ENCODE results near the gene HDAC8. TPM values are rescaled to one million over a fixed set of nuclear protein-coding genes. Genes with fewer than 3 reads are reported as not detected.
"Not testable (repeated sequence)": the region's sequence is repeated elsewhere in the genome, so short reads cannot be mapped to it uniquely, and the experiment has no call there.

HDAC8 gene
- total RNA-seq, 2 experiments from 2014 or later = 32.5 to 40.0 TPM

GRCh38 chrX:72554448-72555140, 18.0 kb downstream of the HDAC8 start:
- TF ChIP-seq CTCF (conservative IDR thresholded peaks at IDR 0.05; ENCODE audit: low read length) (peak; percentile 42), EZH2phosphoT487 (IDR thresholded peaks at IDR 0.05; ENCODE audit: borderline replicate concordance, low read depth, low read length) (no peak)
- no peak overlapping the region for H3K4me3 ChIP-seq (ENCODE audit: low read depth, low read length, poor library complexity, severe bottlenecking)
- H3K9me2 ChIP-seq (ENCODE audit: insufficient read depth, low read length) = no peaks in the 10 kb centered on the region
- H3K9me3 ChIP-seq (ENCODE audit: low read length) = no peaks in the 10 kb centered on the region
- BruUV-seq (replicated peaks) = no TSS peak
- peak; percentile 1 for DNase-seq (ENCODE audit: low spot score)
- H2AFZ ChIP-seq (ENCODE audit: low read length) = no peak overlapping the region
- H3K27ac ChIP-seq (ENCODE audit: low read depth, low read length, poor library complexity, severe bottlenecking) = no peak overlapping the region
- ChIA-PET POLR2A (interaction anchor here (1.7 kb wide), 1 partner anchor 14 kb away, joined by 3 read pairs; no protein-coding TSS in a partner anchor), CTCF (ENCODE audit: unreplicated experiment) (no interaction called here)
- H3K4me2 ChIP-seq (ENCODE audit: low read length) = no peak overlapping the region
- no peaks in the 10 kb centered on the region for H4K20me1 ChIP-seq (ENCODE audit: insufficient read depth, low read length)
- no peaks in the 10 kb centered on the region for H3K36me3 ChIP-seq (ENCODE audit: insufficient read depth, low read length)
- no peaks in the 10 kb centered on the region for H3K4me1 ChIP-seq (ENCODE audit: insufficient read depth, low read length, poor library complexity, severe bottlenecking)
- H3K79me2 ChIP-seq (ENCODE audit: insufficient read depth, low read depth, low read length) = no peaks in the 10 kb centered on the region
- intact Hi-C loops (cut with micrococcal nuclease; ENCODE audit: unreplicated experiment) = no loop called here

- H3K4me1 ChIP-seq (ENCODE audit: insufficient read depth, low read length, poor library complexity, severe bottlenecking); H3K79me2 ChIP-seq (ENCODE audit: insufficient read depth, low read depth, low read length); POLR2A ChIA-PET; H3K27ac ChIP-seq (ENCODE audit: low read depth, low read length, poor library complexity, severe bottlenecking); BruUV-seq (replicated peaks); H4K20me1 ChIP-seq (ENCODE audit: insufficient read depth, low read length); H3K4me3 ChIP-seq (ENCODE audit: low read depth, low read length, poor library complexity, severe bottlenecking); H3K9me2 ChIP-seq (ENCODE audit: insufficient read depth, low read length); H3K36me3 ChIP-seq (ENCODE audit: insufficient read depth, low read length); DNase-seq (ENCODE audit: low spot score); intact Hi-C loops (cut with micrococcal nuclease; ENCODE audit: unreplicated experiment); H3K4me2 ChIP-seq (ENCODE audit: low read length); H3K9me3 ChIP-seq (ENCODE audit: low read length); CTCF ChIA-PET (ENCODE audit: unreplicated experiment); H2AFZ ChIP-seq (ENCODE audit: low read length): not testable (repeated sequence)
Observed at GRCh38 chrX:72552443-72552842, 20.2 kb downstream of the HDAC8 start.

GRCh38 chrX:72545990-72546389, 26.7 kb downstream of the HDAC8 start:
- Histone ChIP-seq H2AFZ (ENCODE audit: low read length) (no peak overlapping the region), H3K4me1 (ENCODE audit: insufficient read depth, low read length, poor library complexity, severe bottlenecking) (no peaks in the 10 kb centered on the region), H4K20me1 (ENCODE audit: insufficient read depth, low read length) (no peaks in the 10 kb centered on the region), H3K79me2 (ENCODE audit: insufficient read depth, low read depth, low read length) (no peaks in the 10 kb centered on the region), H3K9me2 (ENCODE audit: insufficient read depth, low read length) (no peaks in the 10 kb centered on the region), H3K4me2 (ENCODE audit: low read length) (no peak overlapping the region), H3K9me3 (ENCODE audit: low read length) (no peaks in the 10 kb centered on the region), H3K27ac (ENCODE audit: low read depth, low read length, poor library complexity, severe bottlenecking) (no peak overlapping the region), H3K4me3 (ENCODE audit: low read depth, low read length, poor library complexity, severe bottlenecking) (no peak overlapping the region), H3K36me3 (ENCODE audit: insufficient read depth, low read length) (no peaks in the 10 kb centered on the region; the same call in none of the 2 replicates)
- POLR2A ChIA-PET = interaction anchor here (1.1 kb wide), 1 partner anchor 26 kb away, joined by 3 read pairs; the partner anchor contains the start of gene HDAC8
- CTCF ChIA-PET (ENCODE audit: unreplicated experiment) = no interaction called here
- BruUV-seq (replicated peaks) = no TSS peak
- DNase-seq (ENCODE audit: low spot score) = no peak
- no peak for TF ChIP-seq CTCF (conservative IDR thresholded peaks at IDR 0.05; ENCODE audit: low read length)
- no peak for TF ChIP-seq EZH2phosphoT487 (IDR thresholded peaks at IDR 0.05; ENCODE audit: borderline replicate concordance, low read depth, low read length)
- intact Hi-C loops (cut with micrococcal nuclease; ENCODE audit: unreplicated experiment) = no loop called here

Data from OCI-LY7 (cell line).